ENCODE results near the gene EFCC1.

Gene EFCC1

GRCh38 chr3:129039271-129040038, 38.4 kb downstream of the EFCC1 start:
- Histone ChIP-seq H3K36me3 (ENCODE audit: control insufficient read depth, insufficient read depth, low read length) (no peaks in the 10 kb centered on the region), H3K4me1 (ENCODE audit: control insufficient read depth, insufficient read depth, low read length) (peaks cover 6% of the 10 kb centered on the region), H3K4me3 (ENCODE audit: insufficient read depth, low read depth, low read length) (no peak overlapping the region), H3K27me3 (ENCODE audit: control insufficient read depth, insufficient read depth, low read length, poor library complexity, severe bottlenecking) (no peaks in the 10 kb centered on the region), H3K9me3 (ENCODE audit: control insufficient read depth, low read length) (no peaks in the 10 kb centered on the region), H3K27ac (ENCODE audit: insufficient read depth, low read depth, low read length, poor library complexity, severe bottlenecking) (no peak overlapping the region)
- WGBS, 2 experiments = 89 to 91% methylated on average over 14 of the region's 14 CpGs

- Histone ChIP-seq H3K36me3 (ENCODE audit: control insufficient read depth, insufficient read depth, low read length) (no peaks in the 10 kb centered on the region), H3K4me3 (ENCODE audit: insufficient read depth, low read depth, low read length) (no peak overlapping the region), H3K4me1 (ENCODE audit: control insufficient read depth, insufficient read depth, low read length) (peaks cover 6% of the 10 kb centered on the region), H3K27me3 (ENCODE audit: control insufficient read depth, insufficient read depth, low read length, poor library complexity, severe bottlenecking) (no peaks in the 10 kb centered on the region), H3K27ac (ENCODE audit: insufficient read depth, low read depth, low read length, poor library complexity, severe bottlenecking) (no peak overlapping the region), H3K9me3 (ENCODE audit: control insufficient read depth, low read length) (no peaks in the 10 kb centered on the region)
- WGBS, 2 experiments = 89 to 92% methylated on average over 3 of the region's 3 CpGs
Observed at GRCh38 chr3:129040039-129040336, 38.9 kb downstream of the EFCC1 start.

GRCh38 chr3:129040579-129041300, 39.6 kb downstream of the EFCC1 start:
- 87 to 89% methylated on average over 15 of the region's 15 CpGs for WGBS, 2 experiments
- Histone ChIP-seq H3K4me3 (ENCODE audit: insufficient read depth, low read depth, low read length) (no peak overlapping the region), H3K27ac (ENCODE audit: insufficient read depth, low read depth, low read length, poor library complexity, severe bottlenecking) (no peak overlapping the region), H3K4me1 (ENCODE audit: control insufficient read depth, insufficient read depth, low read length) (peaks cover 6% of the 10 kb centered on the region), H3K9me3 (ENCODE audit: control insufficient read depth, low read length) (no peaks in the 10 kb centered on the region), H3K27me3 (ENCODE audit: control insufficient read depth, insufficient read depth, low read length, poor library complexity, severe bottlenecking) (no peaks in the 10 kb centered on the region), H3K36me3 (ENCODE audit: control insufficient read depth, insufficient read depth, low read length) (no peaks in the 10 kb centered on the region)

GRCh38 chr3:129045675-129046036, 44.6 kb downstream of the EFCC1 start:
- Histone ChIP-seq H3K4me3 (ENCODE audit: insufficient read depth, low read depth, low read length) (no peak overlapping the region), H3K27ac (ENCODE audit: insufficient read depth, low read depth, low read length, poor library complexity, severe bottlenecking) (no peak overlapping the region), H3K4me1 (ENCODE audit: control insufficient read depth, insufficient read depth, low read length) (no peaks in the 10 kb centered on the region), H3K9me3 (ENCODE audit: control insufficient read depth, low read length) (no peaks in the 10 kb centered on the region), H3K36me3 (ENCODE audit: control insufficient read depth, insufficient read depth, low read length) (no peaks in the 10 kb centered on the region), H3K27me3 (ENCODE audit: control insufficient read depth, insufficient read depth, low read length, poor library complexity, severe bottlenecking) (no peaks in the 10 kb centered on the region)
- 62 to 66% methylated on average over 43 of the region's 43 CpGs for WGBS, 2 experiments

GRCh38 chr3:129046037-129046731, 45.1 kb downstream of the EFCC1 start:
- 92 to 94% methylated on average over 67 of the region's 67 CpGs for WGBS, 2 experiments
- Histone ChIP-seq H3K27me3 (ENCODE audit: control insufficient read depth, insufficient read depth, low read length, poor library complexity, severe bottlenecking) (no peaks in the 10 kb centered on the region), H3K4me3 (ENCODE audit: insufficient read depth, low read depth, low read length) (no peak overlapping the region), H3K4me1 (ENCODE audit: control insufficient read depth, insufficient read depth, low read length) (no peaks in the 10 kb centered on the region), H3K9me3 (ENCODE audit: control insufficient read depth, low read length) (no peaks in the 10 kb centered on the region), H3K27ac (ENCODE audit: insufficient read depth, low read depth, low read length, poor library complexity, severe bottlenecking) (no peak overlapping the region), H3K36me3 (ENCODE audit: control insufficient read depth, insufficient read depth, low read length) (no peaks in the 10 kb centered on the region)

- H3K27ac ChIP-seq (ENCODE audit: insufficient read depth, low read depth, low read length, poor library complexity, severe bottlenecking) = no peak overlapping the region
- H3K27me3 ChIP-seq (ENCODE audit: control insufficient read depth, insufficient read depth, low read length, poor library complexity, severe bottlenecking) = no peaks in the 10 kb centered on the region
- no peaks in the 10 kb centered on the region for H3K36me3 ChIP-seq (ENCODE audit: control insufficient read depth, insufficient read depth, low read length)
- 94 to 95% methylated on average over 46 of the region's 46 CpGs for WGBS, 2 experiments
- no peak overlapping the region for H3K4me3 ChIP-seq (ENCODE audit: insufficient read depth, low read depth, low read length)
- H3K9me3 ChIP-seq (ENCODE audit: control insufficient read depth, low read length) = no peaks in the 10 kb centered on the region
- H3K4me1 ChIP-seq (ENCODE audit: control insufficient read depth, insufficient read depth, low read length) = no peaks in the 10 kb centered on the region
Observed at GRCh38 chr3:129046732-129047552, 45.8 kb downstream of the EFCC1 start.

GRCh38 chr3:129047553-129047839, 46.4 kb downstream of the EFCC1 start:
- H3K27me3 ChIP-seq (ENCODE audit: control insufficient read depth, insufficient read depth, low read length, poor library complexity, severe bottlenecking) = no peaks in the 10 kb centered on the region
- no peak overlapping the region for H3K27ac ChIP-seq (ENCODE audit: insufficient read depth, low read depth, low read length, poor library complexity, severe bottlenecking)
- H3K9me3 ChIP-seq (ENCODE audit: control insufficient read depth, low read length) = no peaks in the 10 kb centered on the region
- no peaks in the 10 kb centered on the region for H3K4me1 ChIP-seq (ENCODE audit: control insufficient read depth, insufficient read depth, low read length)
- WGBS, 2 experiments = 89 to 90% methylated on average over 6 of the region's 6 CpGs
- no peak overlapping the region for H3K4me3 ChIP-seq (ENCODE audit: insufficient read depth, low read depth, low read length)
- H3K36me3 ChIP-seq (ENCODE audit: control insufficient read depth, insufficient read depth, low read length) = no peaks in the 10 kb centered on the region

GRCh38 chr3:129050556-129051295, 49.6 kb downstream of the EFCC1 start:
- Histone ChIP-seq H3K9me3 (ENCODE audit: control insufficient read depth, low read length) (no peaks in the 10 kb centered on the region), H3K4me3 (ENCODE audit: insufficient read depth, low read depth, low read length) (no peak overlapping the region), H3K36me3 (ENCODE audit: control insufficient read depth, insufficient read depth, low read length) (no peaks in the 10 kb centered on the region), H3K4me1 (ENCODE audit: control insufficient read depth, insufficient read depth, low read length) (no peaks in the 10 kb centered on the region), H3K27ac (ENCODE audit: insufficient read depth, low read depth, low read length, poor library complexity, severe bottlenecking) (no peak overlapping the region), H3K27me3 (ENCODE audit: control insufficient read depth, insufficient read depth, low read length, poor library complexity, severe bottlenecking) (no peaks in the 10 kb centered on the region)
- WGBS, 2 experiments = 90 to 92% methylated on average over 12 of the region's 12 CpGs

- no peaks in the 10 kb centered on the region for H3K27me3 ChIP-seq (ENCODE audit: control insufficient read depth, insufficient read depth, low read length, poor library complexity, severe bottlenecking)
- no peaks in the 10 kb centered on the region for H3K9me3 ChIP-seq (ENCODE audit: control insufficient read depth, low read length)
- no peak overlapping the region for H3K27ac ChIP-seq (ENCODE audit: insufficient read depth, low read depth, low read length, poor library complexity, severe bottlenecking)
- H3K36me3 ChIP-seq (ENCODE audit: control insufficient read depth, insufficient read depth, low read length) = no peaks in the 10 kb centered on the region
- H3K4me3 ChIP-seq (ENCODE audit: insufficient read depth, low read depth, low read length) = no peak overlapping the region
- WGBS, 2 experiments = 85 to 90% methylated on average over 5 of the region's 5 CpGs
- no peaks in the 10 kb centered on the region for H3K4me1 ChIP-seq (ENCODE audit: control insufficient read depth, insufficient read depth, low read length)
Observed at GRCh38 chr3:129051871-129052340, 50.8 kb downstream of the EFCC1 start.
